Endothelial cell of umbilical vein (primary cell): ENCODE measurements around the gene MAP4K4. TPM values are rescaled to one million over a fixed set of nuclear protein-coding genes. Genes with fewer than 3 reads are reported as not detected.
A peak's percentile ranks its signal among the peaks of the same experiment; 100 is the strongest.

Experiments
- BruUV-seq: library from RNA; stranded (reverse); fragments of 400-500 nt; replicated peaks from 2 replicates; lab custom pipeline; 2021; lab: Mats Ljungman, UMichigan
- CTCF ChIA-PET: fragments of 300-600, 350-600 bp; sonication (Branson Sonifier 250); formaldehyde crosslinking; loops from one replicate; lab custom pipeline; 2021; ENCODE audit warnings: antibody characterized with exemption, inconsistent platforms; lab: Charles Lee
- POLR2A ChIA-PET: fragments of 300-600, 350-600 bp; sonication (Branson Sonifier 250); formaldehyde crosslinking; loops from one replicate; lab custom pipeline; 2021; ENCODE audit warnings: antibody characterized with exemption, inconsistent platforms; lab: Charles Lee
- DNase-seq: peaks from one replicate; pipeline ENCODE4 v3.0.0-alpha.2; 2011; ENCODE audit warnings: low read depth, low spot score
- FAIRE-seq: peaks from 2 replicates; lab custom pipeline; 2011; peaks lifted over from hg19 to GRCh38; lab: Jason Lieb, UNC
- H2AFZ ChIP-seq: 2 replicates; pipeline ENCODE4 v1.6.0; 2012; ENCODE audit warnings: low read depth, low read length, control low read depth, inconsistent platforms
- H3K27ac ChIP-seq: 2 replicates; pipeline ENCODE4 v1.5.1; 2011; ENCODE audit warnings: low read depth, mild to moderate bottlenecking, control low read depth, low read length, moderate library complexity; ENCODE audit not compliant: insufficient read depth
- H3K27me3 ChIP-seq, 2 experiments: 2 replicates each; pipeline versions ENCODE4 v1.6.0 to v1.6.1; 2011; ENCODE audit warnings: low read length in 2 of 2, mixed read lengths in 1 of 2; ENCODE audit not compliant: control insufficient read depth in 2 of 2, insufficient read depth in 2 of 2
- H3K36me3 ChIP-seq, 2 experiments: 2 replicates in 1 of 2; 3 replicates in 1 of 2; pipeline ENCODE4 v1.5.1; 2011; ENCODE audit warnings: low read length in 2 of 2, mild to moderate bottlenecking in 1 of 2, moderate library complexity in 1 of 2; ENCODE audit not compliant: control insufficient read depth in 2 of 2, insufficient read depth in 2 of 2; ENCODE audit errors: extremely low read depth in 1 of 2
- H3K4me1 ChIP-seq: 3 replicates; pipeline ENCODE4 v1.5.1; 2011; ENCODE audit warnings: mild to moderate bottlenecking, low read length; ENCODE audit not compliant: control insufficient read depth, insufficient read depth; ENCODE audit errors: extremely low read depth
- H3K4me2 ChIP-seq: 2 replicates; pipeline ENCODE4 v1.6.1; 2011; ENCODE audit warnings: low read length, control low read depth, mixed read lengths; ENCODE audit not compliant: insufficient read depth
- H3K4me3 ChIP-seq, 3 experiments: fragments of 200-600 bp in 1 of 3; sonication (generic), shearing (Covaris generic) in 1 of 3; replicated peaks in 1 of 3; 2 replicates each; pipeline ENCODE4 v1.5.1; 2011 to 2016; ENCODE audit warnings: control low read depth in 3 of 3, low read length in 3 of 3, mild to moderate bottlenecking in 2 of 3, inconsistent platforms in 1 of 3, low read depth in 1 of 3, moderate library complexity in 1 of 3; ENCODE audit not compliant: insufficient read depth in 1 of 3
- H3K79me2 ChIP-seq: 2 replicates; pipeline ENCODE4 v1.6.0; 2012; ENCODE audit warnings: low read length, inconsistent platforms; ENCODE audit not compliant: control insufficient read depth, insufficient read depth
- H3K9ac ChIP-seq: replicated peaks from 2 replicates; pipeline ENCODE3; 2011; ENCODE audit warnings: low read length, control low read depth; ENCODE audit not compliant: insufficient read depth; ENCODE audit errors: extremely low read depth
- H3K9me1 ChIP-seq: replicated peaks from 3 replicates; pipeline ENCODE4 v1.6.0; 2011; ENCODE audit warnings: mild to moderate bottlenecking, low read length; ENCODE audit not compliant: control insufficient read depth, insufficient read depth; ENCODE audit errors: extremely low read depth
- H3K9me3 ChIP-seq: replicated peaks from 2 replicates; pipeline ENCODE4 v1.5.1; 2012; ENCODE audit warnings: low read length, inconsistent platforms; ENCODE audit not compliant: control insufficient read depth, insufficient read depth
- H4K20me1 ChIP-seq: replicated peaks from 2 replicates; pipeline ENCODE3; 2011; ENCODE audit warnings: mild to moderate bottlenecking, low read length; ENCODE audit not compliant: control insufficient read depth, insufficient read depth; ENCODE audit errors: extremely low read depth
- EZH2 ChIP-seq: IDR thresholded peaks from 2 replicates; pipeline ENCODE4 v1.6.1; 2012; ENCODE audit warnings: borderline replicate concordance, low read depth, mild to moderate bottlenecking, moderate library complexity, low read length, inconsistent platforms; ENCODE audit not compliant: severe bottlenecking
- GATA2 ChIP-seq: IDR thresholded peaks from 2 replicates; pipeline ENCODE4 v1.7.0; 2011; ENCODE audit warnings: low read depth, mild to moderate bottlenecking, moderate library complexity, mixed read lengths, low read length; ENCODE audit not compliant: insufficient read length, insufficient read depth
- JUN ChIP-seq: IDR thresholded peaks from 2 replicates; pipeline ENCODE4 v1.6.1; 2011; ENCODE audit warnings: borderline replicate concordance, low read depth; ENCODE audit not compliant: insufficient read length, insufficient read depth
- MYC ChIP-seq: IDR thresholded peaks from one replicate; pipeline ENCODE4 v1.6.1; 2011; ENCODE audit warnings: mild to moderate bottlenecking, low read depth, low read length
- POLR2AphosphoS5 ChIP-seq: IDR thresholded peaks from 2 replicates; pipeline ENCODE4 v1.6.1; 2012; ENCODE audit warnings: low read depth, mild to moderate bottlenecking, control low read depth, low read length, moderate library complexity; ENCODE audit not compliant: insufficient read depth
- dilution Hi-C: fragments of 300-500 bp; cut with MboI; formaldehyde crosslinking; loops from one replicate; pipeline ENCODE4 v1.15.0; 2019; ENCODE audit warnings: low sequenced_read_pairs; ENCODE audit not compliant: extremely low pct_ligation_motif_present
- intact Hi-C: fragments of 100-400 bp; cut with micrococcal nuclease; formaldehyde crosslinking; loops from one replicate; pipeline ENCODE4 v1.10.0; 2022
- polyA plus RNA-seq, 4 experiments: library from polyadenylated mRNA; depleted of rRNA in 3 of 4; stranded (reverse) in 3 of 4; unstranded in 1 of 4; fragments of >200 nt; gene quantifications; 2 replicates each; pipeline versions ENCODE4 v1.2.1 to v1.2.3, GENCODE V29; 2011 to 2012; ENCODE audit warnings: missing spikeins in 1 of 4
- total RNA-seq: library from RNA; stranded (reverse); gene quantifications from 2 replicates; pipeline ENCODE4 v1.2.3, GENCODE V29; 2021
- TF ChIP-seq, protein P1 (sequence below): IDR thresholded peaks from 2 replicates; pipeline ENCODE4 v1.6.1; 2011; ENCODE audit not compliant: insufficient read depth, insufficient read length
- TF ChIP-seq, protein P2 (sequence below), 2 donors: IDR thresholded peaks; 1 replicate in 1 of 2; 2 replicates in 1 of 2; pipeline ENCODE4 v1.5.1; 2011; ENCODE audit warnings: low read length in 2 of 2, mild to moderate bottlenecking in 2 of 2, moderate library complexity in 2 of 2, control low read depth in 1 of 2, inconsistent platforms in 1 of 2, low read depth in 1 of 2; ENCODE audit not compliant: insufficient read depth in 1 of 2; ENCODE audit errors: extremely low read depth in 1 of 2

The MAP4K4 gene
- total and polyA plus RNA-seq, 2 donors (not counting 3 experiments of a cell fraction or from before 2014, with no cell fraction given), result 79.4 to 269 TPM

DNA sequence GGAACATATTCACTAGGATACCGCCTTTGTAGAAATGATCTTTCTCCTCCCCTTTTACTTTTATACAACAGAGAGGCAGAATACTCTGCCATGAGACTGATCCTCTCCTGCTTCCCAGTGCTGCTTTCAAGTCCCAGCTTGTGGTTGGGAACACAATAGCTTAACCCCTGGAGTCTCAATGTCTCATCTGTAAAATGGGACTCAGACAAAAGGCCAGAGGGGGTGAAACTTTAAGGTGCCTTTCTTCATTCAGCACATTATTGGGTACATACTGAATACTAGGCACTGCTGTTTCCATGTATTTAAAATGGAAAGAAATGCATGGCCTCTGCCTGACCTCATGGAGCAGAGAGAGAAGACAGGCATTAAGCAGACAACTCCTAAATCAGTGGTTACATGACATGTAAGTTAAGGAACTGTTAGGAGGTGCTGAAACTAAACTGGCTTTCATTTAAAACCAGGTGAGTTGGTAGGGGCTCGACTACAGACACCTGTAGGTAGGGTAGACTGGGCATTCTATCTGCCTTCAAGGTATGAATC, 53.8 kb downstream of the MAP4K4 start:
- no peak for DNase-seq
- ChIA-PET POLR2A (no interaction called here), CTCF (interaction anchor here (0.6 to 3.1 kb wide), 6 partner anchors 12 to 332 kb away, joined by 3 to 12 read pairs (median 9); no protein-coding TSS in a partner anchor)
- FAIRE-seq, result no peak
- no peaks in the 10 kb centered on the region for H3K36me3 ChIP-seq
- peaks cover 81% of the 10 kb centered on the region for H3K79me2 ChIP-seq
- no peak for TF ChIP-seq GATA2
- TF ChIP-seq, protein P1, sequence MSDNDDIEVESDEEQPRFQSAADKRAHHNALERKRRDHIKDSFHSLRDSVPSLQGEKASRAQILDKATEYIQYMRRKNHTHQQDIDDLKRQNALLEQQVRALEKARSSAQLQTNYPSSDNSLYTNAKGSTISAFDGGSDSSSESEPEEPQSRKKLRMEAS, result no peak
- TF ChIP-seq MYC, result no peak
- TF ChIP-seq JUN, result no peak
- TF ChIP-seq, protein P2, sequence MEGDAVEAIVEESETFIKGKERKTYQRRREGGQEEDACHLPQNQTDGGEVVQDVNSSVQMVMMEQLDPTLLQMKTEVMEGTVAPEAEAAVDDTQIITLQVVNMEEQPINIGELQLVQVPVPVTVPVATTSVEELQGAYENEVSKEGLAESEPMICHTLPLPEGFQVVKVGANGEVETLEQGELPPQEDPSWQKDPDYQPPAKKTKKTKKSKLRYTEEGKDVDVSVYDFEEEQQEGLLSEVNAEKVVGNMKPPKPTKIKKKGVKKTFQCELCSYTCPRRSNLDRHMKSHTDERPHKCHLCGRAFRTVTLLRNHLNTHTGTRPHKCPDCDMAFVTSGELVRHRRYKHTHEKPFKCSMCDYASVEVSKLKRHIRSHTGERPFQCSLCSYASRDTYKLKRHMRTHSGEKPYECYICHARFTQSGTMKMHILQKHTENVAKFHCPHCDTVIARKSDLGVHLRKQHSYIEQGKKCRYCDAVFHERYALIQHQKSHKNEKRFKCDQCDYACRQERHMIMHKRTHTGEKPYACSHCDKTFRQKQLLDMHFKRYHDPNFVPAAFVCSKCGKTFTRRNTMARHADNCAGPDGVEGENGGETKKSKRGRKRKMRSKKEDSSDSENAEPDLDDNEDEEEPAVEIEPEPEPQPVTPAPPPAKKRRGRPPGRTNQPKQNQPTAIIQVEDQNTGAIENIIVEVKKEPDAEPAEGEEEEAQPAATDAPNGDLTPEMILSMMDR (IDR thresholded peaks at IDR 0.05; ENCODE audit: extremely low read depth in 1 of 2, insufficient read depth in 1 of 2, low read depth in 1 of 2, low read length in 2 of 2), result no peak
- no peak for TF ChIP-seq POLR2AphosphoS5
- no peak for TF ChIP-seq EZH2
- H3K9me3 ChIP-seq, result no peaks in the 10 kb centered on the region
- peaks cover 46% of the 10 kb centered on the region for H3K4me1 ChIP-seq
- peak overlapping the region; percentile 12 for H3K4me2 ChIP-seq
- dilution Hi-C loops (no loop called here), intact Hi-C loops (no loop called here)
- no peak overlapping the region for H3K4me3 ChIP-seq
- no peaks in the 10 kb centered on the region for H3K9me1 ChIP-seq
- H4K20me1 ChIP-seq, result peaks cover 29% of the 10 kb centered on the region
- no peak overlapping the region for H3K9ac ChIP-seq
- H2AFZ ChIP-seq, result no peak overlapping the region
- no peak overlapping the region for H3K27ac ChIP-seq
- no peaks in the 10 kb centered on the region for H3K27me3 ChIP-seq
- BruUV-seq, result no TSS peak
